NB4 (cell line): Measurements from ENCODE around the gene BRSK1.

Source experiments
- POLR2A ChIP-seq: IDR thresholded peaks from 2 replicates; pipeline ENCODE4 v1.6.1; 2011; ENCODE audit warnings: mild to moderate bottlenecking; ENCODE audit not compliant: insufficient read length; ENCODE audit errors: extremely low read depth
- TF ChIP-seq, protein P1 (sequence below): IDR thresholded peaks from one replicate; pipeline ENCODE4 v1.5.1; 2012; ENCODE audit warnings: low read depth, low read length
- TF ChIP-seq, protein P2 (sequence below): IDR thresholded peaks from 2 replicates; pipeline ENCODE4 v1.6.1; 2011; ENCODE audit warnings: low read depth, low read length

DNA sequence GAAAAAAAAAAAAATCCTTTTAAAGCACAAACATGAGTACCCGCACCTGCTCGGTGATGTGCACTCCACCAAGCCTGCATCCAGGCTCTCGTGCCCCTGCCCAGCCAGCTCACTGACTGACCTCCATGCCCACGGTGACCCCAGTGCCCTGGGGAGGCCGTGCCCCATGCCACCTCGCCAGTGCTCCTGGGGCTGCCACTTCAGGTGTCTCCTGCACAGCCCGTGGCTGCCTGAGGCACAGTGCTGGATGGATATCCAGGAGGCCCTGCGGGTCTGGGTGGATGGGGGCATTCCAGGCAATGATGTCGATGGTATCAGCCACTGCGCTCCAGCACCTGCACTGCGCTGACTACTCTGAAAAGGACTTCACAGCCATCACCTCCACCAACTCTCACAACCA is 34.0 kb upstream of the BRSK1 start:
- no peak for TF ChIP-seq POLR2A
- TF ChIP-seq, protein P1, sequence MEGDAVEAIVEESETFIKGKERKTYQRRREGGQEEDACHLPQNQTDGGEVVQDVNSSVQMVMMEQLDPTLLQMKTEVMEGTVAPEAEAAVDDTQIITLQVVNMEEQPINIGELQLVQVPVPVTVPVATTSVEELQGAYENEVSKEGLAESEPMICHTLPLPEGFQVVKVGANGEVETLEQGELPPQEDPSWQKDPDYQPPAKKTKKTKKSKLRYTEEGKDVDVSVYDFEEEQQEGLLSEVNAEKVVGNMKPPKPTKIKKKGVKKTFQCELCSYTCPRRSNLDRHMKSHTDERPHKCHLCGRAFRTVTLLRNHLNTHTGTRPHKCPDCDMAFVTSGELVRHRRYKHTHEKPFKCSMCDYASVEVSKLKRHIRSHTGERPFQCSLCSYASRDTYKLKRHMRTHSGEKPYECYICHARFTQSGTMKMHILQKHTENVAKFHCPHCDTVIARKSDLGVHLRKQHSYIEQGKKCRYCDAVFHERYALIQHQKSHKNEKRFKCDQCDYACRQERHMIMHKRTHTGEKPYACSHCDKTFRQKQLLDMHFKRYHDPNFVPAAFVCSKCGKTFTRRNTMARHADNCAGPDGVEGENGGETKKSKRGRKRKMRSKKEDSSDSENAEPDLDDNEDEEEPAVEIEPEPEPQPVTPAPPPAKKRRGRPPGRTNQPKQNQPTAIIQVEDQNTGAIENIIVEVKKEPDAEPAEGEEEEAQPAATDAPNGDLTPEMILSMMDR: no peak
- TF ChIP-seq, protein P2, sequence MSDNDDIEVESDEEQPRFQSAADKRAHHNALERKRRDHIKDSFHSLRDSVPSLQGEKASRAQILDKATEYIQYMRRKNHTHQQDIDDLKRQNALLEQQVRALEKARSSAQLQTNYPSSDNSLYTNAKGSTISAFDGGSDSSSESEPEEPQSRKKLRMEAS: no peak
